DOHH2 (cell line): Measurements from ENCODE around the gene AREG.

Experiments
- CTCF ChIP-seq: fragments of 200-600 bp; sonication (generic); IDR thresholded peaks from one replicate; pipeline ENCODE4 v1.5.1; 2014; ENCODE audit warnings: antibody characterized with exemption, mild to moderate bottlenecking, low read depth, low read length; ENCODE audit not compliant: poor library complexity, severe bottlenecking
- EZH2phosphoT487 ChIP-seq: fragments of 200-600 bp; sonication (generic); IDR thresholded peaks from 2 replicates; pipeline ENCODE4 v1.6.1; 2017; ENCODE audit warnings: borderline replicate concordance, mild to moderate bottlenecking, antibody characterized with exemption, low read length, moderate library complexity, mixed read lengths

DNA sequence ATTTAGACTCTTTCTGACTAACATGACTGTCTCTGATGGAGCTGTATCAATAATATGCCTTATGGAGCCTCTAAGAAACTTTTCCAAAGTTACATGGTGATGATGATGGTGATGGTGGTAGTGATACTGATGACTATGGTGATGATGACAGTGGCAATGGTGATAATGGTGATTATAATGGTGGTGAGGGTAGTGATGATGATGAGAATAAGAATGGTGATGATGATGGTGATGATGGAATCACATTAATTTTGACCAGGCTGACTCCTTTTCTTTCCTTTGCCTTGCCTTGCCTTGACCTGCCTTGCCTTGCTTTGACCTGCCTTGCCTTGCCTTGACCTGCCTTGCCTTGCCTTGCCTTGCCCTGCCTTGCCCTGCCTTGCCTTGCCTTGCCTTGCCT, 31.7 kb upstream of the AREG start:
- no peak for TF ChIP-seq CTCF
- TF ChIP-seq EZH2phosphoT487 = no peak
